HG02763 (cell line): Measurements from ENCODE around the gene PPDPF.

Source experiments
- ATAC-seq: cut with Tn5 transposase; IDR thresholded peaks from one replicate; pipeline ENCODE4 v1.9.1; 2021; ENCODE audit warnings: mild to moderate bottlenecking, moderate library complexity; ENCODE audit not compliant: unreplicated experiment

PPDPF gene

DNA sequence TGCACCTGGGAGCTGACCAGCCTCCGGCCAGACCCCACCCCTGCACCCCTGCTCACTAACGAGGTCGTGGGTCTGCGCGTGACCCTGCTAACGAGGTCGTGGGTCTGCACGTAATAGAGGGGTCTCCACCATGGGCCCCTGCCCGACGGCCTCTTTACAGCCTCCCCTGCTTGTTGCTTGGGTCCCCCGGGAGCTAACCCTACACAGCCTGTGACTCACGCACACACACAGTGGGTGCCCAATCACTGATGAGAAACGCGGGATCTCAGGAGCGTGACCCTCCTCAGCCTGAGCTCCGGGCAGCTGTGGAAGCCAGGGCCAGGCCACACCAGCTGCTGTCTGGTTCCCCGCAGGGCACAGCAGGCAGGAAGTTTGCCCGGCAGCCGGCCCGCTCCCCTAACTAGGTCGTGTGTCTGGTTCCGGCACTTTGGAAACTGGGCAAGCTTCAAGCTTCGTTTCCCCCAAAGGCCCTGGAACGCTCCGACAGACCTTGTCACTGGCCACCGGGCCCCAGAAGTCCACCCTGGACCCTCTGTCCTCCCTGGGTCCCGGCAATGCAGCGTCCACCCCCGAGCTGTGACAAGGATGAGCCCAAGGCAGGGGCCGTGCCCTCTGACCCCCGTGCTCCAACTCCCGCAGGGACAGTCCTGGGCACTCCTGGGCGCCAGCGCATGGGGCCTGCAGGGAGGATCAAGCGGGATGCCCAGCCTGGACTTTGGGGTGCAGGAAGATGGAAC lies 15.8 kb downstream of the PPDPF start:
- no peak for ATAC-seq

DNA sequence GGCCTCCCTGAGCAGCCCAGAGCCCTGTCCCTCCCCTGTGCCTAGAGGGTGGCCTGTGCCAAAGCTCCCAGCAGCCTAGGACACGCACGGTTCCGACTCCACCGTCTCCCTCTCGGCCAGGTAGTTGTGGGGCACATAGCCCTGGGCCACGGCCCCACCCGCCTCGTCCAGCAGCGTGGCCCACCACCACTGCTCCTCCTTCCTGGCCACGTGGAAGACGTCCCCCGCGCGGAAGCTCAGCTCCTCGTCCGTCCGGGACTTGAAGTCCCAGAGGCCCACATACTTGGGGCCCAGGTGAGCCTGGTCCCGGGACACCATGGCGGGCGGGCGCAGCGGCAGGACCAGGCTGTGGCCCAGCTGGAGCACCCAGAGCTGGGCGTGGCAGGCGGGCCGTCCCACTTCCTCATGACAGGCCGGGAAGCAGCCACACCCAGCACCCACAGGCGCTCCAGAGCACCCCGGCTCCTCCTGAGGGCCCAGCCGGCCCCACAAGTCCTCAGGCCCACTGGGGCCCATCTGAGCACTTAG lies 16.5 kb downstream of the PPDPF start, which contains the start of gene PTK6:
PTK6 (minus strand) TSS at position 380 of the 528 bp plus-strand sequence; CDS start at position 318, 62 bp downstream.
- ATAC-seq = no peak

DNA sequence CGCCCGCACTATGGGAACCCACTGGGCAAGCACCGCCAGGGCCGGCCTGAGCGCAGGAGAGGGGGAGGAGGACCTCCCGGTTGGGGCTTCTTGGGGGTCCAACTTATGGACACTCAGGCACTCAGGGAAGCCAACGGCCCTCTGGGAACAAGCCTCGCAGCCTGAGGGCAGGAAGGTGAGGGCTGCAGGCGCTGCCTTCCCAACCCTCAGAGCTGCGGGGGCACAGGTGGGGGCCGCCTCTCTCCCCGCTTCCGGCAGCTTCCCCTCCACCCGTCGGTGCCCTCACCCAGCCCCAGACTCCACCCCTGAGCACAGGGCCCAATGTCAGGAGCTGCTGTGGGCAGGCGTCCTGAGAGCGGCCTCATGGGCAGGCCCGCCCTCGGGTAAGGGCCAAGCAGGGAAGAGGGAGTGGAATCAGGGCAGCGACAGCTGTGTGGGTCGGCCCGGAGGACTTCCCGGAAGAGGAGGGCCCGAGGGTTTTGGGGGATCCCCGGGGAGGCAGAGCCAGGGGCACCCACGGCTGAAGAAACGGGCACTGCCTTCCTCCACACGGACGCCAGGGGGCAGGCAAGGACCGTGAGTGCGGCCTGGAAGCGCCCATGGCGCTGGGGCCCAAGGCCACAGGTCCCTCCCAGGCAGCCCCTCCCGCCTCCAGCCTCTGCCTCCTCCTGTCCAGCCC lies 17.1 kb downstream of the PPDPF start:
- ATAC-seq = peak; percentile 90

DNA sequence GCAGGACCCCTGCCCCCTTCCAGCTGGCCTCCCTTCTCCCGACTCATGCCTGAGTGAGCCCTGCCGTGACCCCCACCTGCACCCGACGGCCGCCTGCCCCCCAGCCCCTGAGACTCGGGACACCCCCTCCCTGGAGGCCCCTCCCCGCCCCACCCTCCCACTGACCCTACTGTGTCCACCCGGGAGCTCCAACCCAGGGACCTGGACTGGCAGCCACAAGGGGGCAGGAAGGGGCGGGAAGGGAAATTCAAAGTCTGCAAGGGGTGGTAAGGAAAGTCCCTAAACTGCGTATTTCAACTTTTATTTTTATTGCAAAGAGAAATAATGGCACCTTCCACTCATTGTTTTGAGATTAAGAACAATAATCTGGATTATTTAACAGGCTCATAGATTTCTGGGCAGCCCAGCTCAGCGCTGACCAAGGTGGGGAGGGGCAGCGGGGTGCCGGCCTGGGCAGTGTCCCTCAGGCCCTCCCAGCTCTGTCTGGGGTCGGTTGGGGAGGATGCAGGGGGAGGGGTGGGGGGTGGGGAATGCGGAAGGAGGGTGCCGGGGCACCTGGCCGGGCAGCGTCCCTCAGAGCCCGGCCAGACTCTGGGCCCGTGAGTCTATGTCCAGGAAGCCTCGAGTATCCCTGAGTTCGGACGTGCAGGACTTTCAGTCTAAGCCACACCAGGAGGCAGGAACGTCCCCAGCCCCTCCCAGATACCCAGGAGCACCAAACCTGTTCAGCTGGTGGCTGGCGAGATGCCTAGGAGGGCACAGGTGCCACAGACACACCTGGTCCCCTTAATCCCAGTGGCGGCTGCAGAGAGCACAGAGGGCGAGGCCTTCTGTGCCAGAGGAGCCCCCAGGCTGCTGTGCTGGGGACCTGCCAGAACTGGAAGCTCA lies 17.9 kb downstream of the PPDPF start:
- ATAC-seq = no peak

DNA sequence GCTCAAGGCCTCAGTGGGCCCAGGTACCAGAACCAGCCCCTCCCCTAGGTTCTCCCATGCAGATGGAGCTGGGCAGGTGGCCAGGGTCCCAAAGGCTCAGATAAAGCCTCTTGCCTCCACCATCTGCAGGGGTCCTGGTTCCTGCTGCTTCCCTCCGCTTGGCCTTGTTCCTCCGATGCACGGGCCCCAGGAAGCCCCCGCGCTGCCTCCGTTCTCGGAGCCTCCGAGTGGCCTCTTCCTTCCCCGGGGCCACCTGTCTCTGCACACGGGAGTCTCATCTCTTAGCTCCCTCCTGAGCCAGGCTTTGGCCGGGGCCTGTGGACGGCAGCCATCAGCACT lies 18.5 kb downstream of the PPDPF start:
- no peak for ATAC-seq

DNA sequence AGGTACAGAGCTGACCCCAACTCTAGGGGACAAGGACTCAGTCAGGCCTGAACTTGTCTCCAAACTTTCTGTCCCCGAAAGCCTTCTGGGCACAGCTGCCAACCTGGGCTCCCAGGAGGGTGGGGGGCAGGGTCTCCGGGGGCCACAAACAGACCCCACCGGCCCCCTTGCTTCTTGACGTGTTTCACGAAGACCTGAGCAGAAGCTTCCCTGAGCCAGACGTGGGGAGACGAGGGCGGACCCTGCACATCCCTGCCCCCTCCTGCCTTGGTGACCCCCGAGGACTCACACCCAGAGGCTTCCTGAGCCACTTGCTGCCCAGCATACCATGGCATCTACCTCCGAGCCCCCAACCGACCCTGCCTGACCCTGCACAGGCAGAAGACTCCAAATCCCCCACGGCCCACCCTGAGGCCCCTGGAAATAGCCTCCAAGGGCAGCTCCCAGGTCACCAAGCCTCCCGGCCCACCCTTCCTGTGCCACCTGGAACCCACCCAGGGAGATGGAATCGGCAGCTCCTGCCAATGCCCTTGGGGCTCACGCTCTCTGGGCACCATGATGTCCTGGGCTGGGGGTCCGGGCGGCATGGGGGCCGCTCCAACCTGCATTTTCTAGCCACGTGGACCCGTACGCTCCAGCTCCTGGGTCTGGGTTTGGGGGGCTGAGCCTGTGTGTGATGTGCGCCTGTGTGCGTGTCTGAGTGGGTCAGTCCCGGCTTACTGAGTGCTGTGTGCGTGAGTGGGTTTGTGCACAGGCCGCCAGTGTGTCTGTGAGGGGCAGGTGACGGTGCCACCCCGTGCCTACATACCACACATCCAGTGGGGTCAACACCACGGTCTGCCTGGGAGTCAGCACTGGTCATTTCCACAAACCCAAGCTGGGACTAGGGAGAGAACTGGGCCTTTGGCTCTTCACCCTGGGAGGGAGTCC lies 19.1 kb downstream of the PPDPF start:
- no peak for ATAC-seq

DNA sequence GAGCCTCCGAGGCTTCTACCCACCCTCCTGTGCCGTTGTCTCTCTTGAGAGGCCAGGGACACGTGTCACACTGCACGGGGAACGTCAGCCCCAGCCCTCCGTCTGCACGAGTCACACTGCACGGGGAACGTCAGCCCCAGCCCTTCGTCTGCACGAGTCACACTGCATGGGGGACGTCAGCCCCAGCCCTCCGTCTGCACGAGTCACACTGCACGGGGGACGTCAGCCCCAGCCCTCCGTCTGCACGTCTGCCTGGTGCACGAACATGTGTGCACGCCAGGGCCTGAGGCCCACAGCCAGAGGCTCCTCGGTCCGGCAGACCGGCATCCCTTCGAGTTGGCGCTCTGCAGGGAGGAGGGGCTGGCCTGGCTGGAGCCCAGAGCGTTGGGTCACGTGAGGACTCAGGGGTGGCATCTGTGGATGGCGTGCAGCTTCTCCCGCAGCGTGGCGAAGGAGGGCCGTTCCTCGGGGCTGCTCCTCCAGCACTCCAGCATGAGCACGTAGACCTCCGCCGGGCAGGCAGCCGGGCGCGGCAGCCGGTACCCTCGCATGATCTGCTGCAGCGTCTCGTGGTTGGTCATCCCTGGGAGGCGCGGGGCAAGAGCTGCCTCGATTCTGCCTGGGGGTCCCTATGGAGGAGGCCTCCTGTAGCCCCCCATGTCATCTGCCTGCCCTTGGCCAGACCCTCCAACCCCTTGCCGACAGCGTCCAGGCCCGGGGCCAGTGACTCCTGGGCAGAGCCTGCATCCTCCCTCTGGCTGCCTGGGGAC lies 20.0 kb downstream of the PPDPF start:
- ATAC-seq = no peak

DNA sequence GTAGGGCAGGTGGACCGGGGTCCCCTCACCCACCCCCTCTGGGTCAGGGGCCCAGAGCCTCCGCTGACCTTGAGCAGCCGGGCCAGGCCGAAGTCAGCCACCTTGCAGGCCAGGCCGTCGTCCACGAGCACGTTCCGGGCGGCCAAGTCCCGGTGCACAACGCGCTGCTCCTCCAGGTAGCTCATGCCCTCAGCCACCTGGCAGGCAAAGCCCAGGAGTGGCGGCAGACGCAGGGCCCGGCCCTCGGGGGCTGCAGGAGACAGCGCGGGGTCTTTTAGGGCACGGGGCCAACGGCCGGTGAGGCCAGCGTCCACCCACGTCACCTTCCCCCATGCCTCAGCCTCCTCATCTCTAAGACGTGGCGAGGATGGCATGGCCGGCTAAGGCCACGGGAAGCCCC lies 20.8 kb downstream of the PPDPF start:
- ATAC-seq = no peak

DNA sequence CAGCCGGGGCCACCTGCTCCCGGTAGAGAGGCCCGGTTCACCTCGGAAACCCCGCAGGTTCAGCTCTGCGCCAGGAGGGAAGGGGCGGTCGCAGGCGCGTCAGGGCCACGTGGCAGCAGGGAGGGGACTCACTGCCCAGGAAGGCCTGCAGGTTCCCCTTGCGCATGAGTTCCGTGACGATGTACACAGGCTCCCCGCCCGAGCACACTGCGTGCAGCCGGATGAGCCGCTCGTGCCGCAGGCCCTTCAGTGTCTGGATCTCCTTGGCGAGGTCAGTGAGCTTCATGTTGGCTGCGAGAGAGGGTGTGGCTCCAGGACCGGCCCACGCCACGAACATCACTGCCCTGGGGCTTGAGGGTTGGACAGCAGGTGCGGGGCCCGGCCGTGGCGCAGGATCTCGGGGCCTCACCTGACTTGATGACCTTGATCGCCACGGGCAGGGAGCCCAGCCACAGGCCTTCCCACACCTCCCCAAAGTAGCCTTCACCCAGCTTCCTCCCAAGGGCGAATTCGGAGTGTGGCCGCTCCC lies 21.5 kb downstream of the PPDPF start:
- no peak for ATAC-seq

DNA sequence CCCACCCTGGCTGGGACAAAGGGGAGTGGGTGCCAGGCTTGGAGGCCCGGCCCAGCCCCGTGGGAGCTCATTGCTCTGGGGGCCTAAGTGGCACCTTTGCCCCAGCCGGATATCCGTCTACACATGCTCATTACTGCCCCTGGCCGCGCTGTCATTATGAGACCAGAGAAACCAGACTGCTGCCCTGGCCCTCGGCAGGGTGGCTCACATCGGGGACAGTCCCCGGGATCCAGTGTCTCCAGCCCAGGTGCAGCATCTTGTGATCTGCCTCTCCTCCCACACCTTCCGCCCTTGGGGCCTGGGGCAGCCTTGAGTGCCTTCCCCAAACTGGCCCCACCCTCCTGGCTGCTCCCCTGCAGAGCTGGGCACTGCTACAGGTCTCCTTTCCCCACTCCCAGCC lies 22.1 kb downstream of the PPDPF start:
- no peak for ATAC-seq

DNA sequence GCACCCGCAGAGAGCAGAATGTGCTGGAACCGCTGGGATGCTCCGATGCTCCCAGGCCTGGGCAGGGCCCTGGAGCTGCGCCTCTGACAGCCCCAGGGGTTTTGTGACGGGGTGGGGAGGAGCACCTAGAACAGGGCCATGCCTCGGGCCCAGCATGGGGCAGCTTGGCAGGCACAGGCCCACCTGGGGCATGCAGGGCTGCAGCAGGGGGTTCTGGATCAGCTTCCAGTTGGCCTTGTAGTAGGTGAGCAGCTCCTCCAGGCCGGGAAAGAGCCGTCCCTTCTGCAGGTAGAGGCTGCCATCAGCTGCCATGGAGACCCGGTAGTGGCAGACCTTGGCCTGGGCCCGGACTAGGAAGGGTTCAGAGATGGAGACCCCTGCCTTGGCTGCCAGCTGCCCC lies 22.6 kb downstream of the PPDPF start:
- ATAC-seq = no peak

DNA sequence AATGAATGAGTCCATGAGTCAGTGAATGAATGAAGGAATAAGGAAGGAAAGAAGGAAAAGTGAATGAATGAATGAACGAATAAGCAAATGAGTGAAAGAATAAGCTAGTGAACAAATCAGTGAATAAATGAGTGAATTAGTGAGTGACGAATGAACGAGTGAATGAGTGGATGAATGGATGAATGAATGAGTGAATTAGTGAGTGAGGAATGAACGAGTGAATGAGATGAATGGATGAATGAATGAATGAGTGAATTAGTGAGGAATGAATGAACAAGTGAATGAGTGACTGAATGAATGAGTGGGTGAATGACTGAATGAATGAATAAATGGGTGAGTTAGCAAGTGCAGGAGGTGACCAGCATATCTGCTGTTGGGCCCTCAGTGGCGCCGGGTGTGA lies 23.2 kb downstream of the PPDPF start:
- no peak for ATAC-seq

DNA sequence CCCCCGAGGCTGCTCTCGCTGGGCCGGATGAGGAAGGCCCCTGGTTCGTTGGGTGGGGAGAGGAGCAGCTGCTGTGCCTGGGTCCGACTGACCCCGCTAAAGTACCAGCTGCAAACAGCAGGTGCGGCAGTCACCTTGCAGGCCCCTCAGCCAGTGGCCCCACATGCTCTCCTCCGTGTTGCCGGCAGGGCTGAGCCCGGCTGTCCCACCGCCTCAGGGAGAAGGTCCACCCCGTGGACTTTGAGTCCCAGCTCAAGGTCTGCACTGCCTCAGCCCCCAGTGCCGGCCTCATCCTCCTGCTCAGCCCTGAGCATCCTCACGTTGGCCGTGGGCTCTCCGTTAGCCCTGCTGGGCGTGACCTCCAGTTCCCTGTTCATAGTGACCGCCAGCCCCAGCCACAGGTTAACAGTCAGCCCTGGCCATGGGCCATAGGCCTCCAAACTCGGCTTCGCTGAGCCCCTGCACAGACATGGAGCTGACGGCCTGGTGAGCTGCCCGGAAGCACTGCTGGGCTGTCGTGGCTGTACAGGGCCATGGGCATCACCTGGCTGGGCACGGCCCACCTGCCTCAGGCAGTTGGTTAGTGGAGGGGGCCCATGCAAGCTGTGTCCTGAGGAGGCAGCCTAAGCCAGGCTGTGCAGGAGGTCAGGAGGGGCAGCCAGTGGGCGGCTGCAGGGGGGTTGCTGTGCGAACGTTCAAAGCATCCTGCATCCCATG lies 23.8 kb downstream of the PPDPF start:
- no peak for ATAC-seq

DNA sequence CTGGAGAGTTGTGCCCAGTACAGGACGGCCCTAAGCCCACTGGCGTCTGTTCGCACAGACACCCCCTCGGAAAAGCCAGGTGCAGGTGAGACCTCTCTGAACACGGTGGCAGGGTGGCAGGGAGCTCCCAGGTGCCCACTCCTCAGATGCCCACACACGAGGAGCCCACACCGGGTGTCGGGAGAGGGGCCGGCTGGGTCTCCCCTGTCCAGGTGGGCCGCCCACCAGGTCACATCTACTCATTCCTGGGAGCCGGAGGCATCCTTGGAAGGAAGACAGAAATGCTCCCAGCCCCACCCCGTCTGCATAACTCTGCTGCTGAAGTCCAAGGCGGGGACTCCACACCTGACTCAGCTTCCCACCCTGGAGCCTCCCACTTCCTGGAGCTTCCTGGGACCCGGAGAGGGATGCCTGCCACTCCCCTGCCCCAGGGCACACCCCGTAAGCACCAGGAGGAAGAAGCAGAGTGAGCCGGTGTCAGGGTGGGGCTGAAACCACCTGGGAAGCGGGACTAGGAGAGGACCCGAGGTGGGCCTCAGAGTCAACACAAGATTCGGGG lies 24.5 kb downstream of the PPDPF start:
- ATAC-seq = no peak

DNA sequence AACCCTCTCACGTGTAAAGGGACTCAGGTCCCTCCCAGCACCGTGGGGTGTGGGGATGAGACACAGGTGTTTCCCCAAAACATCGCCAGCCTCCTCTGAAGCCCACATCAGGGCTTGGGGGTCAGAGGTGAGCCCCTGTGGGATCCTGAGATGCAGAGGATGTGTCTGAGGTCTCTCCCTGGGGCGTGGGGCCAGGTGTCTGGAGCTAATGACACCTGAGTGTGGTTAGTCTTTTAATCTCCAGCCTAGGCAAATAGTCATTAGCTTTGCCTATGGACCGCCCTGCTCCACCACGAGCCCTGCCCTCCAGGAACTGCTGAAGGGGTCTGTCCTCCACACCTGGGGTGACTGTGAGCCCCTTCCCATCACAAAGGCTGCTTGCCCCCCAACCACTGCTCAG lies 25.2 kb downstream of the PPDPF start:
- no peak for ATAC-seq

DNA sequence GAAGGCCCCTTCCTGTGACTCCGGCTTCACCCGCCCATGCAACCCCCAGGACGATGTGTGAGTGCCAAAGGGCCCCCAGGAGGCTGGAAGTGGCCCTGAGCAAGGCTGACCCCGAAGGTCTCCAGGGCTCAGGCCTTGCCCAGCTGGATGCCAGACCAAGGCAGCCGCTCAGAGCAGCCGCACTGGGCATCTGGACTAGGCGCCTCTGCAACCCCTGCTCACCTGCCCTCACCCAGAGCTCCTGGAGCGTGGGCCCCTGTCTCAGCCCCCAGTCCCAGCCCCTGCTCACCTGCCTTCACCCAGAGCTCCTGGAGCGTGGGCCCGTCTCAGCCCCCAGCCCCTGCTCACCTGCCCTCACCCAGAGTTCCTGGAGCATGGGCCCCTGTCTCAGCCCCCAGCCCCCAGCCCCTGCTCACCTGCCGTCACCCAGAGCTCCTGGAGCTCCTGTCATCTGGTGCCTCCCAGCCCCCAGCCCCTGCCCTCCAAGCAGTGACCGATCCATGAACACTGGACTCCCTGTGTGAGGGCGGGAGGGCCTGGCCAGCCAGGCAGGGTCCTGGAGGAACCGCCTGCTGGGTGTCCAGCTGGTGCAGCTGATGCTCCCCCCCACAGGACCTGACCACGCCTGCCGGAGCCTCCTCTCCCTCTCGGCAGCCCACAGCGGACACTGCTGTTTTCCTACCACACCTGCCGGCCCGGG lies 25.8 kb downstream of the PPDPF start:
- ATAC-seq = no peak

DNA sequence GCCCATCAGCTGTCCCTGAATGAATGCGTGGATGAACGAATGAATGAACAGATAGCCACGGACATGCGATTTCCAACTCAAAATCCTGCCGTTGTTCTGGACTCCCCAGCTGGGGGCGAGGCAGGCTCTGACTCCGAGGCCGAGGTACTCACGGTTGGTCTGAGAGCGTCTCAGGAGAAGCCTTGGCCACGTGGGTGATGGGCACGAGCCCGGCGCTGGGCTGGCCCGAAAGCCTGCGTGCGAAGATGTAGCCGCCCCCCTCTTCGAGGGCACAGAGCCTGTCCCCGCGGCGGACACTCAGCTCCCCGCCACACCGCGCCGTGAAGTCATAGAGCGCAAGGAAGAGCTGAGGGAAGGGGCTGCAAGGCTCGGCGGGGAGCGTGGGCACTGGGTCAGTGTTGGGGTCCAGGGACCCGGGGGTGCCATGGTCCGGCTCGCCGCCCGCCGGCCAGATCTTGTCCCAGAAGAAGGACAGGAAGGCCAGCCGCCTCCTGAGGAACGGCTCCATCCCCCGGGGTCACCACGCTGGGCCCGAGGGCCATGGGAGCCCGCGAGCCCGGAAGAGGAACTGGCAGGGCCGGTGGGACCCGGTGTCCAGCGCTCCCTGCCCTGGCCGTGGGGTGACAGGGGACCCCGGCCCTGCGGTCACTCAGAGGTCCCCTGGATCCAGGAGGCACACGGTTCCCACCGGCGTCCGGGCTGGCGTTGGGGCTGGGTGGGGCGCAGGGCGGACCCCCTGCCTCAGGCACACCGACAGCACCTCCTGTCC lies 26.6 kb downstream of the PPDPF start:
- no peak for ATAC-seq
